ENCODE measurements around the gene NEK6.

The NEK6 gene

DNA sequence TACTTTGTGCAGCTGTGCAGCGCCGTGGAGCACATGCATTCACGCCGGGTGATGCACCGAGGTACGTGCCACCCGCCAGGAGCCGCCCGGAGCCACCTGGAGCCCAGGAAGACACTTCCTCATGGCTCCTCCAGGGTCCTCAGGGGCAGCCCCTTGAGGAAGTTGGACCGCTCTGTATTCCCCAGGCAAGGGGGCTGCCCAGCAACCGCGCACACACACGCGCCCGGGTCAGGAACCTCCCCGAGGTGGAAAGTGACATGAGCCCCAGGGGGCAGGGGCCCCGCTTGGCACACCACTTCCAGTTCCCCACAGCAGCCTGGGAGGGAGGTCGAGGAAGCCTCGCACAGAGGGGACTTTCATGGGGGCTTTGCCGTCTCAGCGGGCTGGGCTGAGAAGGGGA lies 68.6 kb downstream of the NEK6 start:
- DNase-seq, result no peak

DNA sequence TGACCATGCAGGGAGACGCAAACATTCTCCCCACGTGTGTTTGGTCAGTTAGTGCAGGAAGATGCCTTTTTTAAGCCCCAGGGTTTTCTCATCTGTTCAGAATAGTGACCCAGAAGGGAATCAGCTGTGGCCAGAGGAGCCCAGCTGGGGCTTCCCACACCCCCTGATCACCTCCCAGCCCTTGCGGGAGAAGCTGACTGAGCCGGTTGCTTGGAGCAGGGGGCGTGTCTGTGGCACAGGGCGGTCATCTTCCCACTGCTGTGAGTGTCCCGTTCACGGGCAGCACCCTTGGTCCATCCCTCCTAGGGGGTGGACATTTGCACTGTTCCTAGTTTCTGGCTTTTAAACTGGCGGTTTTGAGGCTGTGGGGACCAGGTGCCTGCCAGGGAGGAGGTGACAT lies 69.7 kb downstream of the NEK6 start:
- no peak for DNase-seq

DNA sequence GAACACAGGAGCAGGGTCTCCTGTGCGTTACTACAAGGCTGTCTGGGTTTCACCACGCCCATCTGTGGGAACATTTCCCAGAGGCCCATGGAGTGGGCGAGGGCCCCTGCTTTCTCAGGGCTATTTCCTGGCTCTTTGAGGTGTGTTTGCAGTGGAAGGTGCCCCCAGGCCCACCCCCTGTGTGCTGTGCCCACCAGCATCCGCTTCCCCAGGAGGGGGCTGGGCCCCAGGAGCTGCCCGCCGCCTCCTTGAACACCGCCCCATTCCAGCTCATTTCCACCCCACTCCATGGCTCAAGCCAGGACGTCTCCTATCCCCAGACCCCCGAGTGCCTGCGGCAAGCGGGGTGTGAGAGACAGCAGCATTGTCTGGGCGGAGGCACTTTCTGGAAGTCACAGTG lies 70.5 kb downstream of the NEK6 start:
- no peak for DNase-seq

DNA sequence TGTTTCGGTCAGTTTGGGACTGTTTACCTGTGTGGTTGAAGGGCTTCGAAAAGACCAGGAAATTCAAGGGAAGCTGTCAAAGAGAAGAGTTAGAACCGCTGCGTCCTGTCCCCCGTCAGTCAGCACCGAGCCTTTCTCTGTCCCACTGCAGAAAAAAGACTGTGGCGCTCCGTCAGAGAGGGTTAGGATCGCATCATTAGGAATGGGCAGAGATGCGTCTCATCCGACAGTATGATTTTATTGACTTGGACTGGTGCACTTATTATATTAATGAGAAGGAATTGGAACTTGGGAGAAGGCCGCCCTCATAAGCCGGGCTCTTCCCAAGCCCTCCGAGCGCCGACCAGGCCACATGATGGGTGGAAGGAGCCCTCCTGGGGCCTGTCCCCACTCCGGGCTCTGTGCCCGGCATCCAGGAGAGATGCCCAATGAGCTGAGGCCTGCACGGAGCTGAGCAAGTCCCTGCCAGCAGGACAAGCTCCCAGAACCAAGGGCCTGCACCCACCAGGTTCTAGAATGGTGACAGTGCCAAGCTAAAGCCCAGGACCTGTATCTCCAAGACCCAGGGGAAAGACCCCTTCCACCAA lies 71.5 kb downstream of the NEK6 start:
- no peak for DNase-seq

DNA sequence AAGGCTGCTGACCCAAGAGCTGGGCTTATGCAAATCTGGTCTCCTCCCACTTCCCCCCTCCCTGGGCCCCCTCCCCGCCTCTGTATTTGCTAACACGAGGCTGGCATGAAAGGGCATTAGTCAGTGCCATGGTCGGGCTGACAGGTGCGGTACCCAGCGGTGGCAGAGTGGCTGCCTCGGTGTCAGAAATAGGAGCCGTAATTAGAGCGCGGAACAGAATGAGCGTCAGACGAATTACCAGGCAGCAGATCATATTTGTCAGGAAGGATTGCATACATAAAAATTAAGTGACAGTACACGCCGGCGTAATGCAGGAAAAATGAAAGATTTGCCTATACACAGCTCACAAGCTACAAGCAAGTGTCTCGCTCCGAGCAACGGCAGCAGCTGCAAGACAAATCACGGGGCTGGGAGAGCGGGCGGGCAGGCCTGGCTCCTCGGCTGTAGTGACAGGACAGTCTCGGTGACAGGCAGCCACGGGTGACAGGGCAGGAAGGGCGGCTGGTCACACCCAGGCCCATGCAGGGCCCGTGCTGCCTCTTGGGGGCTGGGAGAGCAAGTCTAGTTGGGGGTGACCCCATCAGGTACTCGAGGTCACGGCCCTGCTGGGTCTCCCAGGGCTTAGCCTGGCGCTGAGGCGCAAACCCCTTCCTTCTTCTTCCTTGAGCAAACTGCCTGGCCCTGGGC lies 72.4 kb downstream of the NEK6 start:
- no peak for DNase-seq

DNA sequence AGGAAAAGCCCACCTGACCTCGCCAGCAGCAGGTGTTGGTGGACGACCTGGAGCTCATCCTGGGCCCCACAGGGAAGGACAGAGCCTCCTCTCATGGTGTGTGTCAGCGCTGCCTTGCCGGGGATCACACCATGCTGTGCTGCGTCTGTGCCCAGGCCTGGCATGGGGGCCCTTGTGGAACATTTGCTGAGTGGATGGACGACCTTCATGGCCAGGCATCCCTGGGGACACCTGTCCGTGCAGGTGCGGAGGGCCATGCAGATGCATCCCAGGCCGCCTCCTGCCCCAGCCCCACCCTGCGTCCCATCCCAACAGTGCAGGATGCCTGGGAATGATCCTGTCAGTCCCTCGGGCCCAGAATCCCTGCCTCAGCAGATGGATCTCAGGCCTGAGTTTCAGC lies 73.8 kb downstream of the NEK6 start:
- no peak for DNase-seq

DNA sequence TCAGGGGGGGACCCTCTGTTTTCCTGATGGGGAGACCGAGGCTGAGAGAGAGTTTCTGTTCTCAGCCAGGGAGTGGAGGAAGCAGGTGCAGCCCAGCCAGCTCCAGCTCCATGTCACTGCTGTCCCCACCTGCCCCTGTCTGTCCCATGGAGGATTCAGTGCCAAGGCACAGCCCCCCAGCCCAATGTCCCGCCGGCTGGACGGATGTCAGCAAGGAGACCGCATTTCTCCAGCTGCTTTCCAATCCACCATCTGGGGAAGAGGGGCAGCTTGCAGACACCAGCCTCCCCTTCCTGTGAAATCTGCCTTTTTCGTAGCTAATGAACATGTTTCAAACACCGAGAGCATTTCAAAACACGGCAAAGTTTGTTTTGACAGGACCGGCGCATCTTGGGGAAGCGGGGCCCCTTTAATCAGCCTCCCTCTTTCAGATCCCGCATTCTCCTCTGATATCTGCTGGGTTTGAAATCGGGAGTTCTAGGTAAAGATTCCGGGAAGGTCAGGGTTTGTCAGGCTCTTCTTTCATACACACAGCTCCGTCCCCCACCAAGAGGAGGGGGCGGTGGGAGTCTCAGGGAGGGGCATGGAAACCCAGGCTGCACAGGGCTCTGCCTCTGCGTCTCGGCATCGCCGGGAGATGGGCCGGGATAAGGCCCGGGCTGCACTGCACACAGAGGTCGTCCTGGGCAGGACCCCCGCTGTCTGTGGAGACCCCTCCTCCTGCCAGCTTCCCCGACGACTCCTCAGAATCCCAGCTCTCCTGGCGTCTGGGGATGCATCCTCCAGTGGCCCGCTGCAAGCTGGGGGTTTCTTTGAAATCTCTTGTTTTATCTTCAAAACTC lies 74.8 kb downstream of the NEK6 start:
- DNase-seq, result no peak

DNA sequence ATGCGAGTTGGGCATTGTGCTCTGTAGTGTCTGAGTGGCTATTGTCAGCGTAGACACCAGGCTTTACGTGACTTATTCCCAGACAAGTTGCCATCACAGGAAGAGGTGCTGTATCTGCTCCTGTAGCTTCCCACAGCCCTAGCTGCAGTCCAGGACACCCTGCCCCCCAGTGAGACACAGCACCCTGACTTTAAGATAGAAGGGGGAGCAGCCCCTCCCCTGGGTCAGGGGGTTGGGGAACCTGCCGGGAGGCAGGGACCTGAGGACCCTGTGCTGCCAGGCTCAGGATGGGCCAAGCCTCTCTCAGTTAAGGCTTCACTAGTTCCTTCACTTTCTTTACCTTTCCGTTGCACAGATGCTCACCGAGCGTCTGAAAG lies 75.4 kb downstream of the NEK6 start:
- DNase-seq, result no peak

DNA sequence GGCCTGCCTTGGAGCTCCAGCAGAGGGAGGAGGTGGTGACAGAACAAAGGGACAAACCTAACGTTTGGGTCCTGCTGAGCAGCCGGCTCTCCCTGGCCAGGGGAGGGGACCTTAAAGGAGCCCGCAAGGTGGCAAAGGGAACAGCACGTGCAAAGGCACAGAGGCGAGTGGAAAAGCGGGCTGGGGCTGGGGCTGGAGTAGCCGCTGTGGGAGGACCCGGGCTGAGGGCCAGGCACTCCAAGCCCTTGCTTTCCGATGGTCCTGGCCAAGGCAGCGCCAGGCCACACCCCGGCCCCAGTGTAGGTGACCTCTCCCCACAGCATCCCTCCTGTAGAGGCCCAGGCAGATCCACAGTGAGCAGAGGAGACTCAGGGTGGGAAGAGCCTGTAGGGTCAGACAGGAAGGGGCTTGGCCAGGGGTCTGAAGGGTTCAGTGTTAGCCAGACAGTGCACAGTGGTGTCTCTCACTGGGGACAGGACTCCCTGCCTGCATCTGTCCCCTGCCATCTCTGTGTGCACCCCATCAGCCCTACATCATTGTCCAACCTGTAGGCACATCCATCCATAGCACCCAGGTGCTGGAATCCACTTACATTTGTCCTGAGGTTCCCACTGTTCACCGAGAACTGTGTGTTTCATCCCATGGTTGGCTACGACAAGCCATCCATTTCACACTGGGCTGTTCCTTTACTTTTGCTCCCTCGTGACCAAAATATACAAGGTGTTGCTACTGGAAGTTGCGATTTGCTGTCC lies 77.0 kb downstream of the NEK6 start:
- no peak for DNase-seq

DNA sequence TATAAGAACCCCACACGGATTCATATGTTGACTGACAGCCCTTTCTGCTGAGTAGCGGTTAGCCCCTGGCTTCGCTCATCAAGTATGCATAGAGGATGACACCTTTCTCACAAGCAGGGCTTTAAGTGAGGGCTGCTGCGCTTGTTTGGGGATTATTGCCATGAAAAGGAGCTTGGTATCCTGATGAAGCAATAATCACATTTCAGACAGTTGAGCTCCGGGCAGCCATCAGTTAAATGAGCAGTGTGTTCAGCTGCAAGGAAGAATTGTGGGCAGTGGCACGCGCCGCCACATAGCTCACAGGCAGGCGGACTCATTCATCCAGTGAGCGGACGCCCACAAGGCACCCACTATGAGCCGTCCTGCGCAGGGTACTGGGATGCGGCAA lies 77.6 kb downstream of the NEK6 start:
- no peak for DNase-seq

DNA sequence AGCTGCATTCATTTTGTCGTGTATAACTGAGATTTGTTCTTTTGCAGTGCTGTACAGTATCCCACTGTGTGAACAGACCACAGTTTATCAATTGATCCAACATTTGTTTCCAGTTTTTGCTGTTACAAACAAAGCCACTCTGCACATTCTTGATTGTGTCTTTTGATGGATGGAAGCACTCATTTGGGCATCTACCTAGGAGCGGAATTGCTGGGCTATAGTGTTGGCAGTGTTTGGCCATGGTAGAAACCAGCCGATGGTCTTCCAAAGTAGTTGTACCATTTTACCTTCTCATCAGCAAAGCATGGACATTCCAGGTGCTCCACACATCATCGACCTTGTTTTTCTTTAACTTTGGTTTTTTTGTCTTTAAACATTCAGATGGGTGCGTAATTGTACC lies 79.8 kb downstream of the NEK6 start:
- no peak for DNase-seq

DNA sequence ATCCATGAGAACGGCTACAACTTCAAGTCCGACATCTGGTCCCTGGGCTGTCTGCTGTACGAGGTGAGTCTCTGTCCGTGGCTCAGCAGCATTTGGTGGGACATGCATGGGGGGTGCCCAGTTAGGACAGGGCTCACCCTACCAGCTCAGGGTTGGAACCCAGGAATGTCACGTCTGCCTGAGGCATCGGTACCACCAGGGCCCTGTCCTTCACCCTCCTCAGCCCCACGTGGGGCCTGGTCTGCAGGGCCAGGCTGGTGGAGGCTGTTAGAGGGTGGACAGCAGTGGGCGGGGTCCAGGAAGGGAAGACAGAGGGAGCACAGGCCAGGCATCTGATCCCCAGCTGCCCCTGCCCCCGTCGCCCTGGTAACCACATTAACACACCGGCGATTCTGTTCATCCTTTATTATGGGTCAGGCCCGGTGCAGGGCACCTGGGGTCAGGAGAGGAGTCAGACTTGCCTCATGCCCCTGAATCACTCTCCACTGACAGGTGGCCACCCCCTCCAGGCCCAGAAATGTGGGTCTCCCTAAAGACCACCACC lies 81.9 kb downstream of the NEK6 start:
- no peak for DNase-seq

DNA sequence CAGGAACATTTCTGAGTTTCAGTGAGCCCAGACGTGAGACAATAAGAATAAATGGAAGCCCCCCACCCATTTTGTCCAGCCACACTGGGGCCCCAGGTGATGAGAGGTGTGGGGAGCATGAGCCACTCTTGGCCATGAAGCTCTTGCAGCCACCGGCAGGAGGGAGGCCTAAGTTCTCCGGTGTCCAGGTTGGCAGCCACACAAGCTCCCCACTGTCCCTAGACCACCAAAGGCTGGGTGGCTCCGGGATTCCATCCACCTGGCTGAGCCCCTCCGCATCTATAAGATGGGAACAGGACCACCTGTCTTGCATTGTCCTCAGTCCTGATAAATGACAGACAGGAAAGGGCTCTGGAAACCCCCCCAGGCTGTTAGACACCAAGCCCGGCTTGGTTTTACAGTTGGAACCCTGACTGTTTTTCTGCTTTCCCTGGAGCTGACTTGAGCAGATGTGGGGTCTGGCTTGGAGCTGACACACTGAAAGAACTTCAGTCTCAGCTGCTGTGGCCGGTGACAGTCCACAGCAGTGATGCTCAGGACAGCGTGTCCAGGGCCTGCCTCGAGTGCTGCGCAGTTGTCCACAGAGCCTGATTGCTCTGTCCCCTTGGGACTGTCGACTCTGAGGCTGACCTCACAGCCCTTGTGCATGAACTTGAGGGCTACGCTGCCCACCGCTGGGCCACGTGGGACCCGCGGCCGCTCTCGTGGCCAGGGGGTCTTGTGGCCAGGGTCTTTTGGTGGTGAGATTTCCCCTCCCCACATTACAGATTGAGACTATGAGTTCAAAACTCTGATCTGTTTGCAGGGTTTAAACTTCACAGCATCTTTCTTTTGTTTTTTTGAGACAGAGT lies 82.7 kb downstream of the NEK6 start:
- DNase-seq, result no peak

DNA sequence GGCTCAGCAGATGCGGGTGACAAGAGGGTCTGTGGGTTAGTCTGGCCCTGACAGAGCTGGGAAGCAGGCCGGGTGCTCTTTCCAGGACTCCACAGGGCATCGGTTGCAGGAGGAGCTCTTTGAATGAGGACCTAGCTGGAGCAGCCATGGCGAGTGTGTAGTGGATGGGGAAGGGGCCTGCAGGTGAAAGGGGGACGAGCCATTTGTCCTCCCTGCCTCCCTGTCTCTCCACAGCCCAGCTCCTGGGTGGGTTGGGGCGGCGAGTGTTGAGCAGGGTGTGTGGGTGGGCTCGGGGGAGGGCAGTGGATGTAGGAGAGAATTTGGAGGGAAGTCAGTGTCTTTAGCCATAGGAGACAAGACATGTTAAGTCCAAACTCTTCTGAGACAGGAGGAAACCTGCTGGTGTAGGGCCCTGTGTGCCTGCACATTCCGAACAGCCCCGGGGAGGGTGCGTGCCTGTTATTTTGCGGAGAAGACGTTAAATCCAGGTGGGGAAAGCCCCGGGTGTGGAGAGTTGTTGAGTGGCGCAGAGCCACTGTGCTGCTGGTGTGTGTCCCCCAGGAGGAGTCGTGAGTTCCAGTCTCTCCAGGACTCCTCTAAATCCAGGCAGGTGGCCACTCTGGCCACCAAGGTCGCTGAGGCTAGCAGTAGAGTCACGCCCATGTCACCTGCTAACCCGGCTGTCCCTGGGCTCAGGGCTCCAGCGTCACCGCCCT lies 83.9 kb downstream of the NEK6 start:
- no peak for DNase-seq

DNA sequence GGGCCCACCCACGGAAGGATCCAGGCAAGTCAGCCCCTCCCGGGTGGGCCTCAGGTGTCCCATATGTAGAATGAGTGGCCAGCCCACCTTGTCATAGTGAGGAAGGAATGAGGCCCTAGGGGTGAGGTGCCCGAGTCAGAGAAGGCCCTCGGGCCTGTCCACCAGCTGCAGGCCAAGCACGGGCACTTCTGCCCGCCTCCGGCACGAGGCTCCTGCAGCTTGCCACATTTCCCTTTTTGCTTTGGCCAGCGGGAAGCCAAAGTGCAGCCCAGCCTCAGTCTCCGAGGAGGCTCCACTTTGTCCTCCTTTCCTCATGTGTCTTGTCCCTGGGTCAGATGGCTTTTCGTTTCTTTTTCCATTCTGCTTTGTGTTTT lies 84.6 kb downstream of the NEK6 start:
- no peak for DNase-seq

DNA sequence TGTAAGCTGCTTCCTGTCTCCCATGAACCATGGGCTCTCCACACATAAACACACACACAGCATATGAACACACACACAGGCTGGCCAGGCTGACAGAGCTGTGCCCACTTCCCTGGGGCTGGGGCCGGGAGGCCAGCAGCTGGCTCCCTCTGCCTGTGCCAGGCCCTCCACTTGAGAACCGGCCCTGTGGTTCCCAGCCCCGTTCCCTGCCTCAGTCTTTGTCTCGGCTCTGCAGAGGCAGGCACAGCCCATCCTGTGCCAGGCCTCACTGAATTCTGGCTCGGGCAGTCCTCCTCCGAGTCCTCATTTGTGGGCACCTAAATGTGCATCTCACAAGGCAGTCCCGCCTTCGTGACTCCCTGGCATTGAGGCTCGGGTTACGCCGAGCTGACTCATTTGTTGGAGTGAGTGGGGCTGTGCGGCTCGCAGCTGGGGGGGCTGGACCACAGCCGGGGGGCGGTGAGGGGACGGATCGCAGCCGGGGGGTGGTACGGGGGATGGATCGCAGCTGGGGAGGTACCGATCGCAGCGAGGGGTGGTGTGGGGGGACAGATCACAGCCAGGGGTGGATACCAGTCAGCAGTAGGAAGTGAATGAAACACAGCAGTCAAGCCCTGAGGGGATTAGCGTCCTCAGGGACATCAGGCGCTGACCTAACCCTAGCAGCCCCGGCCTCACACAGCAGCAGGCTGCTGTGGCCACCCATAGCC lies 85.2 kb downstream of the NEK6 start:
- DNase-seq, result no peak

DNA sequence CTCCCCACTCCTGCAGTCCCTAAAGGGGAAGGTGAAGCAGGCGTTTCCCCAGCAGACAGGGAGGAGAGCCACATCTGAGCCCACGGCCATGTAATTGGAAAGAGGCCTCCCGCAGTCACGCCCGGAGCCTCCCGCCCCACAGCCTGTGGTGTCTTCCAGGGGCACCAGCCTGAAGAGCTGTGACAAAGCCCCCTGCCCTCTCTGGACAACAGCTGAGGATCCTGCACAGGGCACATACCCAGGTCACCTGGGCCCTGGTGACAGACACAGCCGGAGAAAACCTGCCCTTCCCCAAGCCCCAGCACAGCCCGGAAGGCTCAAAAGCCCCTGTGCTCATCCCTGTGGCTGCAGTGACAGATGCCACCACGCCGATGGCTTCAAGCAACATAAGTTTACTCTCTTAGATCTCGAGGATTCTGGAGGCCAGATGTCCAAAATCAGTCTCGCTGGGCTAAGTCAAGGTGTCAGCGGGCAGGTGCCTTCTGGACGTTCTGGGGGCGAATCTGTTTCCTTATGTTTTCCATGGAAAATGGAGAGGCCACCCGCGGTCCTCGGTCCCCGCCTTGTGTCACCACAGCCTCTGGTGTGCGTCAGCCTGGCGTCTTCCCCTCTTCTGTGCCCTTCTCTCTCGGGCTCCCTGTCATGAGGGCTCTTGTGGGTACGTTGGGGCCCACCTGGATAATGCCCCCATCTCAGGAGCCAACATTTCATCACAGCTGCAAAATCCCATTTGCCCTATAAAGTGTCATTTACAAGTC lies 86.0 kb downstream of the NEK6 start:
- no peak for DNase-seq

DNA sequence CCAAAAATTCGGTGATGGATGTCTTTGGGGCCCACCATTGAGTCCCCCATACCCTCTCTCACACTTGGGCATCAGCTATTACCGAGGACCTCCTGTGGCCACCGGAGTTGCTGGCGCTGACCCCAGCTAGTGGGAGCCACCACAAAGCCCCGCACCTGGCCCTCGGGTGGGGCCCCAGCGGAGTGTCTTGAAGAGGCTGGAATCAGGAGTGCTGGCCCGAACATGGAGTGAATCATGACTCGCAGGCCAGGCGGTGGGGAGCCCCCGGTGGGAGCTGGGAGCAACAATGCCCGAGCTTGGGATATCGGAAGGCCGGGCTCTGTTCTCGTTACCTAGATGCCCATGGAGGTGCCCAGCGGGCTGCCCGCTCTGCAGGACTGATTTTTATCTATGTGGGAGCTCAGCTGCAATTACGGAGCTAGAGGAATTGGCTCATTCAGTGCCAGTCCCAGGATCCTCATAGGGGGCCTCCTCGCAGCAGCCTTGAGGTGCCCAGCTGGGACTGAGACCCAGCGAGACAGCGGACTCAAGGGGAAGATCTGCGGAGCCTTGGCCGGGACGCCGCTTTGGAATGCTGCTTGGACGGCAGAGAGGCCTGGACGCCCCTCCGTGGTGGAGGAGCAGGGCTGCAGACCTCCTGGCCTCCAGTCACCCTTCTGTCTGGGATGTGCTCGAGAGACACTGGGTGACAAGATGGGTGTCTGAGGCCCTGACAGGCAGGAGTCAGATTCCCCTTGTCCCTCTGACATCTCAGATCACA lies 86.7 kb downstream of the NEK6 start:
- DNase-seq, result no peak

DNA sequence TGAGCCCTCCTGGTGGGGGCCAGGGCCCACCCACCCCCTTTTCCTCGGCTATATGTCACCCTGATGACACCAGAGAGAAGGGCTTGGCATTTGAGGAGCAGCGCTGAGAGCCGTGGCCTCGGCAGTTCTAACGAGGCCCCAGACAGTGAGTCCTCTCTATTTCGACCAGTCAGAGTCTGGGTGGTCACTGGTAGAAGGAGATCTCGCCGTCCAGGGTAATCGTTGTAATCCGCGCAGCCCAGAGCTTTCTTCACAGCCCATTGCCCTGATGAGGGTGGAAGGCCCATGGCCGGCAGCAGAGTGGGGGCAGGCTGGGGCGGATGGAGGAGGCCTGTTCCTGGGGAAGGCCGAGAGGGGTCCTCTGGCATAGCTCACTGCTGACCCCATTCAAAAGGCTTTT lies 87.3 kb downstream of the NEK6 start:
- DNase-seq, result no peak

Data from CD4-positive, alpha-beta T cell treated with Interleukin-17A for 1 hour (primary cell).